Renal cortex interstitium (tissue), 11 donors: ENCODE results near the gene ITPK1. TPM values are rescaled to one million over a fixed set of nuclear protein-coding genes. Genes with fewer than 3 reads are reported as not detected.
A peak's percentile ranks its signal among the peaks of the same experiment; 100 is the strongest.
"Not testable (repeated sequence)": the region's sequence is repeated elsewhere in the genome, so short reads cannot be mapped to it uniquely, and the experiment has no call there.

Source experiments
- DNase-seq, 11 donors: peaks; one replicate each; pipeline ENCODE4 v3.0.0-alpha.2; 2013; ENCODE audit warnings: low read depth in 9 of 11, low spot score in 4 of 11; ENCODE audit errors: extremely low read depth in 1 of 11
- polyA plus RNA-seq, 3 donors: library from polyadenylated mRNA; unstranded; fragments of 120-200 nt; gene quantifications; one replicate each; pipeline ENCODE4 v1.2.1, GENCODE V29; 2013; ENCODE audit not compliant: insufficient read length in 3 of 3

ITPK1 gene
- polyA plus RNA-seq, 3 donors = 27.5 to 40.5 (median 33.0) TPM

GRCh38 chr14:93136508-93136907 lies 20.8 kb upstream of the ITPK1 start:
- not testable (repeated sequence) for DNase-seq

GRCh38 chr14:93136009-93136408 lies 20.3 kb upstream of the ITPK1 start:
- DNase-seq = no peak

- DNase-seq = no peak
Observed at GRCh38 chr14:93135399-93135798, 19.7 kb upstream of the ITPK1 start.

- DNase-seq = no peak
Observed at GRCh38 chr14:93133464-93133863, 17.7 kb upstream of the ITPK1 start.

- DNase-seq = no peak
Observed at GRCh38 chr14:93132472-93133065, 16.8 kb upstream of the ITPK1 start.

- DNase-seq = not testable (repeated sequence)
Observed at GRCh38 chr14:93131257-93131820, 15.6 kb upstream of the ITPK1 start.

- no peak for DNase-seq
Observed at GRCh38 chr14:93128725-93129459, 13.2 kb upstream of the ITPK1 start.

- DNase-seq = no peak
Observed at GRCh38 chr14:93126111-93126510, 10.4 kb upstream of the ITPK1 start.

- no peak for DNase-seq
Observed at GRCh38 chr14:93122826-93123225, 7.1 kb upstream of the ITPK1 start.

- no peak for DNase-seq
Observed at GRCh38 chr14:93121030-93121834, 5.5 kb upstream of the ITPK1 start.

- DNase-seq = no peak
Observed at GRCh38 chr14:93120517-93120916, 4.8 kb upstream of the ITPK1 start.

- no peak for DNase-seq
Observed at GRCh38 chr14:93116676-93117200, 1.0 kb upstream of the ITPK1 start.

GRCh38 chr14:93115069-93115820 lies 480 bp downstream of the ITPK1 start:
- peak in 10 of 11 donors; percentile 50 to 84 (median 77) for DNase-seq

- DNase-seq = no peak
Observed at GRCh38 chr14:93114713-93115068, 1.0 kb downstream of the ITPK1 start.

GRCh38 chr14:93114068-93114710 lies 1.5 kb downstream of the ITPK1 start:
- no peak for DNase-seq

GRCh38 chr14:93113678-93114067 lies 2.1 kb downstream of the ITPK1 start:
- DNase-seq = no peak

- DNase-seq = peak in 8 of 11 donors; percentile 57 to 79 (median 72)
Observed at GRCh38 chr14:93112891-93113677, 2.6 kb downstream of the ITPK1 start.

- DNase-seq = not testable (repeated sequence)
Observed at GRCh38 chr14:93111541-93111940, 4.2 kb downstream of the ITPK1 start.
